HepG2 (cell line): ENCODE results near the gene FAM110D. TPM values are rescaled to one million over a fixed set of nuclear protein-coding genes. Genes with fewer than 3 reads are reported as not detected.

Source experiments
- ATAC-seq: fragments of 200-7000 bp; cut with Tn5 transposase; 3 replicates; pipeline ENCODE4 v1.9.1; 2020; ENCODE audit warnings: mild to moderate bottlenecking, moderate library complexity
- BruUV-seq: library from RNA; stranded (reverse); fragments of 400-500 nt; replicated peaks from 2 replicates; lab custom pipeline; 2021; lab: Mats Ljungman, UMichigan
- CTCF ChIA-PET: fragments of 300-600 bp; formaldehyde crosslinking; extraction: SDS; loops from one replicate; lab custom pipeline; 2021; ENCODE audit warnings: low total read pairs, inconsistent platforms, low intra/inter-chr PET ratio; lab: Yijun Ruan, JAX
- POLR2A ChIA-PET: fragments of 350-600 bp; sonication (Branson Sonifier 250); formaldehyde crosslinking; loops from one replicate; lab custom pipeline; 2020; ENCODE audit warnings: antibody characterized with exemption, inconsistent platforms; lab: Yijun Ruan, JAX
- DNase-seq: peaks from one replicate; pipeline ENCODE4 v3.0.0-alpha.2; 2015; ENCODE audit warnings: low spot score
- FAIRE-seq: peaks from 3 replicates; lab custom pipeline; 2011; peaks lifted over from hg19 to GRCh38; lab: Jason Lieb, UNC
- H2AFZ ChIP-seq: one replicate; pipeline ENCODE4 v1.6.1; 2011; ENCODE audit warnings: low read length, inconsistent platforms
- H3K27ac ChIP-seq: fragments of 300-600 bp; 3 replicates; pipeline ENCODE4 v1.8.0; 2011; ENCODE audit warnings: mixed run types, mild to moderate bottlenecking, mixed read lengths, low read length, inconsistent platforms; ENCODE audit not compliant: insufficient read depth; ENCODE audit errors: extremely low read length
- H3K27me3 ChIP-seq, 2 experiments: fragments of 200-600 bp in 1 of 2; 2 replicates in 1 of 2; 3 replicates in 1 of 2; pipeline versions ENCODE4 v1.6.0 to v1.8.0; 2011; ENCODE audit warnings: low read length in 2 of 2, mild to moderate bottlenecking in 2 of 2, moderate library complexity in 2 of 2, inconsistent platforms in 1 of 2; ENCODE audit not compliant: insufficient read depth in 2 of 2, control insufficient read depth in 1 of 2
- H3K36me3 ChIP-seq, 2 experiments: fragments of 200-600 bp in 1 of 2; replicated peaks in 1 of 2; 2 replicates in 1 of 2; 3 replicates in 1 of 2; pipeline versions ENCODE4 v1.5.1 to v1.8.0; 2011; ENCODE audit warnings: low read length in 2 of 2, inconsistent platforms in 1 of 2; ENCODE audit not compliant: insufficient read depth in 2 of 2, control insufficient read depth in 1 of 2
- H3K4me1 ChIP-seq: 2 replicates; pipeline ENCODE4 v1.5.1; 2012; ENCODE audit warnings: low read length, inconsistent platforms; ENCODE audit not compliant: insufficient read depth
- H3K4me2 ChIP-seq: 2 replicates; pipeline ENCODE4 v1.6.0; 2011; ENCODE audit warnings: low read depth, low read length, inconsistent platforms
- H3K4me3 ChIP-seq, 3 experiments: fragments of 200-600 bp in 1 of 3; sonication (generic), shearing (Covaris generic) in 1 of 3; replicated peaks in 1 of 3; 2 replicates each; pipeline ENCODE4 v1.5.1; 2011 to 2016; ENCODE audit warnings: low read length in 3 of 3, inconsistent platforms in 2 of 3, low read depth in 2 of 3, mild to moderate bottlenecking in 2 of 3, control low read depth in 1 of 3, mixed read lengths in 1 of 3; ENCODE audit not compliant: insufficient read depth in 1 of 3
- H3K79me2 ChIP-seq: one replicate; pipeline ENCODE4 v1.6.1; 2011; ENCODE audit warnings: low read length, inconsistent platforms; ENCODE audit not compliant: insufficient read depth
- H3K9ac ChIP-seq: 2 replicates; pipeline ENCODE4 v1.6.0; 2011; ENCODE audit warnings: mild to moderate bottlenecking, low read depth, low read length, inconsistent platforms; ENCODE audit not compliant: insufficient read depth
- H3K9me3 ChIP-seq: 2 replicates; pipeline ENCODE4 v1.5.1; 2012; ENCODE audit warnings: mild to moderate bottlenecking, low read length
- H4K20me1 ChIP-seq: 2 replicates; pipeline ENCODE4 v1.6.0; 2011; ENCODE audit warnings: inconsistent platforms, mild to moderate bottlenecking, low read length, moderate library complexity; ENCODE audit not compliant: insufficient read depth
- BRCA1 ChIP-seq: sonication (generic); formaldehyde crosslinking; IDR thresholded peaks from 2 replicates; pipeline ENCODE4 v1.4.0; 2020; ENCODE audit warnings: missing genetic modification reagents
- E2F1 ChIP-seq: sonication (generic); formaldehyde crosslinking; IDR thresholded peaks from 2 replicates; pipeline ENCODE4 v1.5.0; 2020; ENCODE audit warnings: missing genetic modification reagents
- MAF1 ChIP-seq: sonication (generic); formaldehyde crosslinking; IDR thresholded peaks from 2 replicates; pipeline ENCODE4 v1.5.0; 2020; ENCODE audit warnings: missing genetic modification reagents, borderline replicate concordance
- MAFF ChIP-seq: IDR thresholded peaks from 2 replicates; pipeline ENCODE4 v1.6.1; 2011; ENCODE audit warnings: low read depth, low read length, improper control_type of control experiment
- MXI1 ChIP-seq: IDR thresholded peaks from 3 replicates; pipeline ENCODE4 v1.6.1; 2012; ENCODE audit warnings: low read depth, low read length, inconsistent platforms, borderline replicate concordance
- NFIC ChIP-seq: IDR thresholded peaks from 2 replicates; pipeline ENCODE4 v1.6.1; 2012; ENCODE audit warnings: mild to moderate bottlenecking, low read length, inconsistent platforms
- SMARCC2 ChIP-seq: fragments of 450-650 bp; IDR thresholded peaks from 2 replicates; pipeline ENCODE4 v1.6.1; 2017; ENCODE audit warnings: antibody characterized with exemption, mild to moderate bottlenecking
- ZKSCAN1 ChIP-seq: fragments of 150-350 bp; IDR thresholded peaks from 2 replicates; pipeline ENCODE4 v1.6.1; 2014; ENCODE audit warnings: low read length
- ZNF331 ChIP-seq: sonication (generic); formaldehyde crosslinking; IDR thresholded peaks from 2 replicates; pipeline ENCODE4 v1.4.0; 2020; ENCODE audit warnings: missing genetic modification reagents
- ZNF350 ChIP-seq: sonication (generic); formaldehyde crosslinking; IDR thresholded peaks from 2 replicates; pipeline ENCODE4 v1.4.0; 2020; ENCODE audit warnings: mild to moderate bottlenecking, low read depth, missing genetic modification reagents, borderline replicate concordance
- ZNF577 ChIP-seq: sonication (generic); formaldehyde crosslinking; IDR thresholded peaks from 2 replicates; pipeline ENCODE4 v1.4.0; 2020; ENCODE audit warnings: mild to moderate bottlenecking, low read depth, missing genetic modification reagents, borderline replicate concordance
- ZNF883 ChIP-seq: sonication (generic); formaldehyde crosslinking; IDR thresholded peaks from 2 replicates; pipeline ENCODE4 v1.5.1; 2020; ENCODE audit warnings: mild to moderate bottlenecking, missing genetic modification reagents; ENCODE audit errors: not compliant biosample characterization
- WGBS: methylation state at CpG from one replicate; pipeline ENCODE4 v1.1.6; 2017; ENCODE audit warnings: low lambda C conversion rate; 5-methylcytosine and 5-hydroxymethylcytosine counted together
- in situ Hi-C: cut with HindIII; loops from 2 replicates; pipeline ENCODE4 v1.10.0; 2017; ENCODE audit warnings: low pct_unique_long_range_greater_than_20kb; ENCODE audit not compliant: extremely low pct_ligation_motif_present
- intact Hi-C: fragments of 100-400 bp; cut with micrococcal nuclease; formaldehyde crosslinking; loops from one replicate; pipeline ENCODE4 v1.10.0; 2022; ENCODE audit not compliant: unreplicated experiment
- polyA plus RNA-seq, 8 experiments: library from polyadenylated mRNA; depleted of rRNA in 3 of 8; stranded (reverse) in 7 of 8; unstranded in 1 of 8; fragments of >200 nt; fragmentation: Illumina TruSeq in 4 of 8; extraction: Trizol in 4 of 8; gene quantifications; 2 replicates each; pipeline versions ENCODE4 v1.2.1 to v1.2.3, GENCODE V29; 2011 to 2016; ENCODE audit warnings: low read depth in 4 of 8, missing spikeins in 1 of 8, mixed read lengths in 1 of 8; ENCODE audit not compliant: insufficient read depth in 1 of 8
- total RNA-seq, 5 experiments: library from RNA; depleted of rRNA; stranded (reverse); fragments of >200 nt; fragmentation: Illumina TruSeq; extraction: Trizol; gene quantifications; 2 replicates each; pipeline ENCODE4 v1.2.3, GENCODE V29; 2016; ENCODE audit warnings: low read depth in 1 of 5
- TF ChIP-seq, protein P1 (sequence below): sonication (generic); formaldehyde crosslinking; IDR thresholded peaks from 2 replicates; pipeline ENCODE4 v1.4.0; 2020; ENCODE audit warnings: low read depth, mild to moderate bottlenecking, missing genetic modification reagents

Gene FAM110D
- total and polyA plus RNA-seq, 2 of the 13 experiments (the other 11 are each of a cell fraction or from before 2014, with no cell fraction given), result not detected

- FAIRE-seq, result no peak
- H3K4me2 ChIP-seq, result peak within 1 kb of the TSS; percentile 94
- H4K20me1 ChIP-seq, result no peaks in the 10 kb centered on the region
- peak within 1 kb of the TSS; percentile 57 for H2AFZ ChIP-seq
- 66% methylated on average over 4 of the region's 5 CpGs for WGBS
- peak within 1 kb of the TSS; percentile 60 for H3K27ac ChIP-seq
- no peak for DNase-seq
- peak within 1 kb of the TSS; percentile 83 to 91 (median 90) for H3K4me3 ChIP-seq
- no TSS peak for BruUV-seq
- intact Hi-C loops, result loop anchor here (2.0 kb wide), 1 partner anchor 64 kb away; no protein-coding TSS in a partner anchor
- H3K27me3 ChIP-seq, result peaks cover 2 to 18% of the 10 kb centered on the region in 2 experiments; a peak in 4 of 5 replicates
- peak within 1 kb of the TSS; percentile 88 for H3K9ac ChIP-seq
- H3K9me3 ChIP-seq, result no peaks in the 10 kb centered on the region
- TF ChIP-seq MAFF (no peak), MAF1 (no peak), ZNF331 (CRISPR knock-in tag) (no peak), ZNF577 (CRISPR knock-in tag) (no peak), NFIC (no peak), SMARCC2 (no peak), ZNF350 (CRISPR knock-in tag) (no peak), MXI1 (no peak), ZNF883 (CRISPR knock-in tag) (no peak), E2F1 (CRISPR knock-in tag) (no peak), ZKSCAN1 (no peak), BRCA1 (CRISPR knock-in tag) (no peak)
- TF ChIP-seq, protein P1, sequence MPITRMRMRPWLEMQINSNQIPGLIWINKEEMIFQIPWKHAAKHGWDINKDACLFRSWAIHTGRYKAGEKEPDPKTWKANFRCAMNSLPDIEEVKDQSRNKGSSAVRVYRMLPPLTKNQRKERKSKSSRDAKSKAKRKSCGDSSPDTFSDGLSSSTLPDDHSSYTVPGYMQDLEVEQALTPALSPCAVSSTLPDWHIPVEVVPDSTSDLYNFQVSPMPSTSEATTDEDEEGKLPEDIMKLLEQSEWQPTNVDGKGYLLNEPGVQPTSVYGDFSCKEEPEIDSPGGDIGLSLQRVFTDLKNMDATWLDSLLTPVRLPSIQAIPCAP, result no peak
- H3K36me3 ChIP-seq, result no peaks in the 10 kb centered on the region
- POLR2A ChIA-PET, result no interaction called here
- peaks cover 7% of the 10 kb centered on the region for H3K79me2 ChIP-seq
- ATAC-seq, result no peak
- CTCF ChIA-PET, result interaction anchor here (2.3 kb wide), 1 partner anchor 65 kb away, joined by 11 read pairs; the partner anchor contains the start of gene CEP85
- in situ Hi-C loops, result loop anchor here (10.0 kb wide), 1 partner anchor 274 kb away; no protein-coding TSS in a partner anchor
- peaks cover 36% of the 10 kb centered on the region for H3K4me1 ChIP-seq
Observed at GRCh38 chr1:26168410-26169197, 9.7 kb downstream of the FAM110D start, which contains the start of gene C1orf232. TSS of gene C1orf232 (minus strand) at chr1:26168963. CDS start at chr1:26168499, 464 bp downstream.
